Measurements from ENCODE around the gene EME2. TPM values are rescaled to one million over a fixed set of nuclear protein-coding genes. Genes with fewer than 3 reads are reported as not detected.

The EME2 gene
- total RNA-seq, 1 experiment from 2014 or later = 36.3 TPM

- H3K36me3 ChIP-seq (ENCODE audit: control insufficient read depth in 1 of 2, insufficient read depth in 2 of 2, low read length in 2 of 2) = no peaks in the 10 kb centered on the region
- H2AFZ ChIP-seq (ENCODE audit: low read depth, low read length, poor library complexity, severe bottlenecking) = no peak overlapping the region
- intact Hi-C loops (cut with micrococcal nuclease) = no loop called here
- H3K4me2 ChIP-seq (ENCODE audit: low read length) = no peak overlapping the region
- no peaks in the 10 kb centered on the region for H3K79me2 ChIP-seq (ENCODE audit: insufficient read depth, low read length)
- no peaks in the 10 kb centered on the region for H3K9me2 ChIP-seq (ENCODE audit: insufficient read depth)
- RAD21 ChIA-PET (ENCODE audit: low non-redundant PET in 1 of 2, low total read pairs in 2 of 2, uncharacterized antibody in 2 of 2, unreplicated experiment in 2 of 2) = no interaction called here
- H3K27ac ChIP-seq (ENCODE audit: low read depth, low read length) = no peak overlapping the region
- H3K9ac ChIP-seq (ENCODE audit: low read length) = no peak overlapping the region
- H3K4me3 ChIP-seq (replicated peaks in 1 of 2; ENCODE audit: low read depth in 1 of 2, low read length in 2 of 2) = no peak overlapping the region
- TF ChIP-seq SRF (IDR thresholded peaks at IDR 0.05; ENCODE audit: low read depth) (no peak), CTCF (IDR thresholded peaks at IDR 0.05 in 2 of 3, conservative IDR thresholded peaks at IDR 0.05 in 1 of 3; ENCODE audit: borderline replicate concordance in 1 of 3, insufficient read depth in 1 of 3, low read depth in 2 of 3, low read length in 2 of 3) (no peak), ZNF274 (IDR thresholded peaks at IDR 0.05; ENCODE audit: low read depth, low read length) (no peak), ZBTB33 (IDR thresholded peaks at IDR 0.05; ENCODE audit: extremely low read depth, insufficient replicate concordance, low read length) (no peak), POLR2AphosphoS5 (IDR thresholded peaks at IDR 0.05; ENCODE audit: low read depth, low read length) (no peak)
- H3K4me1 ChIP-seq (ENCODE audit: control insufficient read depth in 1 of 2, insufficient read depth in 2 of 2, low read length in 2 of 2) = no peaks in the 10 kb centered on the region
- no peaks in the 10 kb centered on the region for H4K20me1 ChIP-seq (ENCODE audit: insufficient read depth)
- no peak for DNase-seq (ENCODE audit: low read depth, low spot score)
- POLR2A ChIA-PET = no interaction called here
- CTCF ChIA-PET = no interaction called here
- no peak for ATAC-seq
- H3K27me3 ChIP-seq (ENCODE audit: insufficient read depth, low read length) = no peaks in the 10 kb centered on the region
- H3K9me3 ChIP-seq (ENCODE audit: control insufficient read depth in 1 of 2, insufficient read depth in 1 of 2, low read depth in 1 of 2, low read length in 2 of 2) = peaks cover 0 to 4% of the 10 kb centered on the region in 2 experiments; a peak in 2 of 4 replicates
- BruUV-seq (replicated peaks) = no TSS peak
Observed at GRCh38 chr16:1800701-1801100, 28.1 kb downstream of the EME2 start.
